GM12873 (cell line): ENCODE measurements around the gene BCAS1.

Experiments used
- CTCF ChIP-seq: IDR thresholded peaks from 2 replicates; pipeline ENCODE4 v1.5.1; 2012; ENCODE audit warnings: low read depth, mild to moderate bottlenecking, moderate library complexity, low read length, control low read depth; ENCODE audit not compliant: insufficient read depth; ENCODE audit errors: missing control alignments

The BCAS1 gene

DNA sequence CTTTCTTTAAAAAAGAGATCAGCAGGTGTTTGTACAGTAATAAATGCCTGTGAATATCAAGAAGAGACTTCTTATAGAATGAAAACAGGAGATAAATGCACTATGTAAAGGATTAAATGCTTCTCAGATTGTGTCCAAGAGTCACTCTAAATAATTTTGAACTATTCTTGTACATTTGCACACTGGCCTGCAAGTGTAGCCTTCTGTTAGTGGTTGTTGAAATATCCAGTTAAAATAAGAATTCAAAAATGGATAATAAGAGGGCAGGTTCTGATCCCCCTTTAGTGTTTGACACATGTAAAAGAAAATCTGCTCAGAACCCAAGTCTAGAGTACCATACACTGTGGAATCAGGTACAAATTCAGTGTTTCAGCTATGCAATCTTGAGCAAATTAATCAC, 91.9 kb downstream of the BCAS1 start:
- TF ChIP-seq CTCF, result no peak

DNA sequence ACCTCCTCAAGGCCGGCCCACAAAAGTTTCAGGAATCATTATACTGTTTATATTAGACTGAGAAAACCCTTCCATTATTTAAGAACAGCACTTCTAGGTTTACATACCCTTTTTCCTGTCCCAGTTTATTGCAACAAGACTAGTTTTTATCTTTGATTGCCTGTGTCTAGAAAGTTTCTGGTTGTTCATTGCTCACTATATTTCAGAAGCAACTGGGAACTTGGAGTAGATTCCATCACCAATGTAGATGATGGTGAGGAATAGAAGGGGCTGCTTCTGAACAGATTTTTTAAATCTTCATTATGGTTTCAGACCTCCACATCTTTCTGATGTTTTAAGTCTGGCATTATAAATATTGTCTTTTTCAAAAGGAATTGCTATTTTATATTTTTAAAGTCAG, 93.0 kb downstream of the BCAS1 start:
- TF ChIP-seq CTCF, result no peak

- TF ChIP-seq CTCF, result no peak
Observed at GRCh38 chr20:53975761-53976160, 94.6 kb downstream of the BCAS1 start.

- no peak for TF ChIP-seq CTCF
Observed at GRCh38 chr20:53974785-53975555, 95.4 kb downstream of the BCAS1 start.

- TF ChIP-seq CTCF, result no peak
Observed at GRCh38 chr20:53972179-53972578, 98.2 kb downstream of the BCAS1 start.

GRCh38 chr20:53971096-53971683, 99.2 kb downstream of the BCAS1 start:
- TF ChIP-seq CTCF, result no peak

DNA sequence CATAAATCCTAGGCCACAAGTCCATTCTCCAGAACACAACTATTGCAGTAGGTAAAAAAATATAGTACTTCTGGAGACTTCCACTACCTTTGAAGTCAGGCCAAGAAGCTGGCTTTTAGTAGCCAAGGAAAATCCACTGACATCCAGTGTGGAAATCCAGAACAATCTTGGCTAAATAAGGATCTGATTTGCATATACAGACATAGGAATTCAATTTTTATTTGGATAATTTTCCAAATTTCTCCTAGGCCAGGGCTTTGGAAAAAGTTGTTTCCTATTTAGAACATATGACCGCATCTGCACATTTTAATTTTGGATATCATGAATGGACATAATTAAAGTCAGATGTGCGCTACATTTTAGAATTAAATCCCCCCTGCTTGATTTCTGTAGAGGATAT, 100.2 kb downstream of the BCAS1 start:
- no peak for TF ChIP-seq CTCF
